OCI-LY3 (cell line): ENCODE data around the gene OLIG2.

Experiments
- CTCF ChIP-seq: fragments of 200-600, 300-600 bp; sonication (generic); IDR thresholded peaks from 2 replicates; pipeline ENCODE4 v1.5.1; 2014; ENCODE audit warnings: antibody characterized with exemption, low read length, low read depth
- EZH2phosphoT487 ChIP-seq: fragments of 200-600 bp; shearing (Covaris generic); IDR thresholded peaks from 2 replicates; pipeline ENCODE4 v1.6.1; 2018; ENCODE audit warnings: antibody characterized with exemption, mixed run types, low read depth

GRCh38 chr21:33073636-33074035, 47.9 kb downstream of the OLIG2 start:
- TF ChIP-seq EZH2phosphoT487 = no peak
- no peak for TF ChIP-seq CTCF
